C4-2B (cell line): Measurements from ENCODE around the gene FBXL13.

Experiments used
- ZFX ChIP-seq: fragments of 450-650 bp; IDR thresholded peaks from 2 replicates; pipeline ENCODE4 v1.6.1; 2017
- TF ChIP-seq, protein P1 (sequence below): fragments of 450-650 bp; conservative IDR thresholded peaks from 2 replicates; pipeline ENCODE4 v1.5.1; 2017; ENCODE audit warnings: mild to moderate bottlenecking

DNA sequence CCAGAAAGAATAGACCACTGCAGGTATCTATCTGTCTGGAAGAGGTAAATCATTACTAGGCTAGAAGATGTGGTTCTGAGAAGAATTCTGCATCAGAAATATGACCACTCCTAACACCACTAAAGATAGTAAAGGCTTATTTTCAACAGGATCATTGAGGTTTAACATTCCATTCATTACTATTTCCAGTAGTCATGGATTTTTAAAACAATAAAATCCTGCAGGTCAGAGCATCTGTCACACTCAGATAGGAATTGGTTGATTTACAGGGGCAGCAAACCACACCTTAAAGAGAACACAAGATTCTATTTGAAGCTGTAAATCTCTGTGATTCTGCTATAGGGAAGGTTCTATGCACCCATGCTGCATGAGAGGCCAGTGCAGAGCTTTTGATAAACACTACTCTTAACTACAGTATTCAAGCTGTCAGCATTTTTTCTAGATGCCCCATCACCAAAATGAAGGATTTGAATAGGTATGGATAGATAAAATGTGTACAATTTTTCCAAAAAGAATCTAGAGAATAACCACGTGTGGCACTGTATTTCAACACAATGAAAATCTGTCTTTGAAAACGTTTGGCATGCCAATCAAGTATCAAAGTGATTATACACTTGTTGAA, 147.2 kb downstream of the FBXL13 start:
- TF ChIP-seq, protein P1, sequence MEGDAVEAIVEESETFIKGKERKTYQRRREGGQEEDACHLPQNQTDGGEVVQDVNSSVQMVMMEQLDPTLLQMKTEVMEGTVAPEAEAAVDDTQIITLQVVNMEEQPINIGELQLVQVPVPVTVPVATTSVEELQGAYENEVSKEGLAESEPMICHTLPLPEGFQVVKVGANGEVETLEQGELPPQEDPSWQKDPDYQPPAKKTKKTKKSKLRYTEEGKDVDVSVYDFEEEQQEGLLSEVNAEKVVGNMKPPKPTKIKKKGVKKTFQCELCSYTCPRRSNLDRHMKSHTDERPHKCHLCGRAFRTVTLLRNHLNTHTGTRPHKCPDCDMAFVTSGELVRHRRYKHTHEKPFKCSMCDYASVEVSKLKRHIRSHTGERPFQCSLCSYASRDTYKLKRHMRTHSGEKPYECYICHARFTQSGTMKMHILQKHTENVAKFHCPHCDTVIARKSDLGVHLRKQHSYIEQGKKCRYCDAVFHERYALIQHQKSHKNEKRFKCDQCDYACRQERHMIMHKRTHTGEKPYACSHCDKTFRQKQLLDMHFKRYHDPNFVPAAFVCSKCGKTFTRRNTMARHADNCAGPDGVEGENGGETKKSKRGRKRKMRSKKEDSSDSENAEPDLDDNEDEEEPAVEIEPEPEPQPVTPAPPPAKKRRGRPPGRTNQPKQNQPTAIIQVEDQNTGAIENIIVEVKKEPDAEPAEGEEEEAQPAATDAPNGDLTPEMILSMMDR = no peak
- no peak for TF ChIP-seq ZFX
